ENCODE data around the gene ZC2HC1B.

DNA sequence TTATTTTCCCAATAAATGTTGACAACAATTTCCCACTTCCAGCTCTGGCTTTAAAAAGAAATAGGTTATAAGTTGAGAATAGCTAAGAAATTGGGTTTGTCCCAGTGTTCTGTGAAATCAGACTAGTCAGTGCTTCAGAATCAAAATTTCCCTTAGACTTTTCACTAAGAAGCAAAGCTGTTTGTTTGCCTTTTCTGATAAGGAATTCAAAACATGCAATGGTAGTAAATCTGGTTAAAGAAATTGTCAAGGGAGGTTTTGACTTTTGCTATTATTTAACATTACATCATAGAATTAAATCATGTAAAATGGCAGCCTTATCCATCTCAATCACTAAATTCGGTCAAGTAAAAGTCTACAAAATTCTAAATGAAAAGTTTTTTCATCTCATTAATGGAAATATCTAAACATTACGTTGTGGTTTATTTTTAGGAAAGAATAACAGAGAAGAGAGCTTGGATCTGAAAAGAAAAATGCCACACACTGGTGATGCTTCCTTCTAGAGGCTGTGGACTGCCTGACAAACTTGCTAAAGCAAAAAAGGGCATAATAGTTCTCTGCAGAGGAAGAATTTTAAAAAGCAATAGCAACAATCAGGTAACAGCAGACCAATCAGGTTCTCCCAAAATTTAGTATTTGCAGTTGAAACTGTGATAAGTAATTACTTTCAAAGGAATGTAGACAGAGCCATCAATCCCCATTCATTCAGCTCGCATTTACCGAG lies 107.4 kb downstream of the ZC2HC1B start:
- TF ChIP-seq, protein P1, sequence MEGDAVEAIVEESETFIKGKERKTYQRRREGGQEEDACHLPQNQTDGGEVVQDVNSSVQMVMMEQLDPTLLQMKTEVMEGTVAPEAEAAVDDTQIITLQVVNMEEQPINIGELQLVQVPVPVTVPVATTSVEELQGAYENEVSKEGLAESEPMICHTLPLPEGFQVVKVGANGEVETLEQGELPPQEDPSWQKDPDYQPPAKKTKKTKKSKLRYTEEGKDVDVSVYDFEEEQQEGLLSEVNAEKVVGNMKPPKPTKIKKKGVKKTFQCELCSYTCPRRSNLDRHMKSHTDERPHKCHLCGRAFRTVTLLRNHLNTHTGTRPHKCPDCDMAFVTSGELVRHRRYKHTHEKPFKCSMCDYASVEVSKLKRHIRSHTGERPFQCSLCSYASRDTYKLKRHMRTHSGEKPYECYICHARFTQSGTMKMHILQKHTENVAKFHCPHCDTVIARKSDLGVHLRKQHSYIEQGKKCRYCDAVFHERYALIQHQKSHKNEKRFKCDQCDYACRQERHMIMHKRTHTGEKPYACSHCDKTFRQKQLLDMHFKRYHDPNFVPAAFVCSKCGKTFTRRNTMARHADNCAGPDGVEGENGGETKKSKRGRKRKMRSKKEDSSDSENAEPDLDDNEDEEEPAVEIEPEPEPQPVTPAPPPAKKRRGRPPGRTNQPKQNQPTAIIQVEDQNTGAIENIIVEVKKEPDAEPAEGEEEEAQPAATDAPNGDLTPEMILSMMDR (IDR thresholded peaks at IDR 0.05): no peak
- TF ChIP-seq CHD2 (IDR thresholded peaks at IDR 0.05; ENCODE audit: low read length, partially characterized antibody): no peak
- TF ChIP-seq YY1 (IDR thresholded peaks at IDR 0.05; ENCODE audit: low read depth): no peak
- no peak for TF ChIP-seq RFX5 (IDR thresholded peaks at IDR 0.05; ENCODE audit: low read length)
- no peak for TF ChIP-seq FOXM1 (IDR thresholded peaks at IDR 0.05; ENCODE audit: low read depth)
- TF ChIP-seq POLR2AphosphoS5 (IDR thresholded peaks at IDR 0.05; ENCODE audit: low read depth, low read length): no peak
- no peak for TF ChIP-seq RAD21 (IDR thresholded peaks at IDR 0.05; ENCODE audit: low read length)
- no peak for TF ChIP-seq TAF1 (IDR thresholded peaks at IDR 0.05; ENCODE audit: borderline replicate concordance, low read depth, low read length)
- TF ChIP-seq, protein P2, sequence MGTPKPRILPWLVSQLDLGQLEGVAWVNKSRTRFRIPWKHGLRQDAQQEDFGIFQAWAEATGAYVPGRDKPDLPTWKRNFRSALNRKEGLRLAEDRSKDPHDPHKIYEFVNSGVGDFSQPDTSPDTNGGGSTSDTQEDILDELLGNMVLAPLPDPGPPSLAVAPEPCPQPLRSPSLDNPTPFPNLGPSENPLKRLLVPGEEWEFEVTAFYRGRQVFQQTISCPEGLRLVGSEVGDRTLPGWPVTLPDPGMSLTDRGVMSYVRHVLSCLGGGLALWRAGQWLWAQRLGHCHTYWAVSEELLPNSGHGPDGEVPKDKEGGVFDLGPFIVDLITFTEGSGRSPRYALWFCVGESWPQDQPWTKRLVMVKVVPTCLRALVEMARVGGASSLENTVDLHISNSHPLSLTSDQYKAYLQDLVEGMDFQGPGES (IDR thresholded peaks at IDR 0.05; ENCODE audit: low read depth, low read length): no peak
- TF ChIP-seq, protein P3, sequence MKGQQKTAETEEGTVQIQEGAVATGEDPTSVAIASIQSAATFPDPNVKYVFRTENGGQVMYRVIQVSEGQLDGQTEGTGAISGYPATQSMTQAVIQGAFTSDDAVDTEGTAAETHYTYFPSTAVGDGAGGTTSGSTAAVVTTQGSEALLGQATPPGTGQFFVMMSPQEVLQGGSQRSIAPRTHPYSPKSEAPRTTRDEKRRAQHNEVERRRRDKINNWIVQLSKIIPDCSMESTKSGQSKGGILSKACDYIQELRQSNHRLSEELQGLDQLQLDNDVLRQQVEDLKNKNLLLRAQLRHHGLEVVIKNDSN (IDR thresholded peaks at IDR 0.05; ENCODE audit: borderline replicate concordance, low read depth): no peak
- TF ChIP-seq, protein P4, sequence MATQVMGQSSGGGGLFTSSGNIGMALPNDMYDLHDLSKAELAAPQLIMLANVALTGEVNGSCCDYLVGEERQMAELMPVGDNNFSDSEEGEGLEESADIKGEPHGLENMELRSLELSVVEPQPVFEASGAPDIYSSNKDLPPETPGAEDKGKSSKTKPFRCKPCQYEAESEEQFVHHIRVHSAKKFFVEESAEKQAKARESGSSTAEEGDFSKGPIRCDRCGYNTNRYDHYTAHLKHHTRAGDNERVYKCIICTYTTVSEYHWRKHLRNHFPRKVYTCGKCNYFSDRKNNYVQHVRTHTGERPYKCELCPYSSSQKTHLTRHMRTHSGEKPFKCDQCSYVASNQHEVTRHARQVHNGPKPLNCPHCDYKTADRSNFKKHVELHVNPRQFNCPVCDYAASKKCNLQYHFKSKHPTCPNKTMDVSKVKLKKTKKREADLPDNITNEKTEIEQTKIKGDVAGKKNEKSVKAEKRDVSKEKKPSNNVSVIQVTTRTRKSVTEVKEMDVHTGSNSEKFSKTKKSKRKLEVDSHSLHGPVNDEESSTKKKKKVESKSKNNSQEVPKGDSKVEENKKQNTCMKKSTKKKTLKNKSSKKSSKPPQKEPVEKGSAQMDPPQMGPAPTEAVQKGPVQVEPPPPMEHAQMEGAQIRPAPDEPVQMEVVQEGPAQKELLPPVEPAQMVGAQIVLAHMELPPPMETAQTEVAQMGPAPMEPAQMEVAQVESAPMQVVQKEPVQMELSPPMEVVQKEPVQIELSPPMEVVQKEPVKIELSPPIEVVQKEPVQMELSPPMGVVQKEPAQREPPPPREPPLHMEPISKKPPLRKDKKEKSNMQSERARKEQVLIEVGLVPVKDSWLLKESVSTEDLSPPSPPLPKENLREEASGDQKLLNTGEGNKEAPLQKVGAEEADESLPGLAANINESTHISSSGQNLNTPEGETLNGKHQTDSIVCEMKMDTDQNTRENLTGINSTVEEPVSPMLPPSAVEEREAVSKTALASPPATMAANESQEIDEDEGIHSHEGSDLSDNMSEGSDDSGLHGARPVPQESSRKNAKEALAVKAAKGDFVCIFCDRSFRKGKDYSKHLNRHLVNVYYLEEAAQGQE (IDR thresholded peaks at IDR 0.05; ENCODE audit: low read depth, low read length): no peak
- no peak for TF ChIP-seq NRF1 (IDR thresholded peaks at IDR 0.05; ENCODE audit: low read depth, low read length)
- TF ChIP-seq EP300 (IDR thresholded peaks at IDR 0.05; ENCODE audit: borderline replicate concordance in 1 of 2, low read depth in 1 of 2, low read length in 1 of 2): no peak
- no peak for TF ChIP-seq GABPA (IDR thresholded peaks at IDR 0.05; ENCODE audit: low read depth)
